NCI-H1092 (cell line): Measurements from ENCODE around the gene RNF212B.
"Not testable (repeated sequence)": the region's sequence is repeated elsewhere in the genome, so short reads cannot be mapped to it uniquely, and the experiment has no call there.

Experiments
- DNase-seq: peaks from one replicate; lab custom pipeline; 2025; lab: John Stamatoyannopoulos, UW

Gene RNF212B

DNA sequence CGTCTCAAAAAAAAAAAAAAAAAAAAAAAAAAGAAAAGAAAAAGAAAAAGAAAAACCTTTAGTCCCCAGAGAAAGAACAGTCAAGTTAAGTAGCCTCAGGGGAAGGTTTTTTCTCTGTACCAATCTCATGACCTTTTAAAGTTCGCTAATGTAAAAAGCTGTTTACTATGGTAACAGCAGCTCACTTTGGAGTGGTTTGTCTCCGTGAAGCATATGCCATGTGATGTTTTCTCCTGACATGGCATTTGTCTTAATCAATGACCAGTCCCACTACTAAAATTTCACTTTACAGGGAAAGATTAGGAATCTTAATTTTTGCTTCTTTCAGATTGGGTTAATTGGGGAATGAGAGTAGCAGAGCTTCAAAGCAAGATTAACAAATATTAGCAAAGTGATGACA lies 4.3 kb downstream of the RNF212B start:
- no peak for DNase-seq

DNA sequence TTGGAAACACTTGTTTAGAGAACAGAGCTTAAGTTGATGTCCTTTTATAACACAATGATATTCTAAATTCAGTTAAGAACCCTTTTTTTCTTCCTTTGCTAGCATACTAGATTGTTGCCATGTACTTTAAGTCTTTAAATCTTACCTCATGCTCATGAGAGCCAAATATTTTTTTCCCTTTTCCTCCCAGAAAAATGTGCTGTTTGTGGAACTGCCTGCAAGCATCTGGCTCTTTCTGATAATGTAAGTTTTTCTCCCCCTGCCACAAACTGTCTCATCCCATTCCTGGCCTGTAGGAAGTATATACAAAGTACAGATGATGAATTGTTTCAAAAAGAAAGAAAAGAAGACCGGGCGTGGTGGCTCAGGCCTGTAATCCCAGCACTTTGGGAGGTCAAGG lies 5.3 kb downstream of the RNF212B start:
- no peak for DNase-seq

- DNase-seq, result no peak
These were observed 7.5 kb downstream of the RNF212B start for GRCh38 chr14:23245282-23245681.

GRCh38 chr14:23248601-23249000 lies 10.9 kb downstream of the RNF212B start:
- no peak for DNase-seq

DNA sequence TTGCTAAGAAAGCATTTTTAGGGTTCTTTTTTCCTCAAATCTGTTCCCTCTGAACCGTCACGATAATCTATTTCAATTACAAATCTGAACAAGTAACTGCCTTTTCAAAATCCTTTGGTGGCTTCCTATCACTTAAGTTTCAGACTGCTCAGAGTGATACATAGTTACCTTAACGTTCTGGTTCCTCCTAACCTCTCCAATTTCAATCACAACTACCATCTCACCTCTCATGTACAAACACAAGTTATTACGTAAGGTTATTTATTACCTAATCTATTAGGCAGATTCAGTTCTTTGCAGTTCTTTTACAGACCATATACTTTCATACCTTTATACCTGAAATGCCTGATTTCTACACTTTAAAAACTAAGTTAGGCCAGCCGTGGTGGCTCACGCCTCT lies 12.1 kb downstream of the RNF212B start:
- DNase-seq, result no peak

DNA sequence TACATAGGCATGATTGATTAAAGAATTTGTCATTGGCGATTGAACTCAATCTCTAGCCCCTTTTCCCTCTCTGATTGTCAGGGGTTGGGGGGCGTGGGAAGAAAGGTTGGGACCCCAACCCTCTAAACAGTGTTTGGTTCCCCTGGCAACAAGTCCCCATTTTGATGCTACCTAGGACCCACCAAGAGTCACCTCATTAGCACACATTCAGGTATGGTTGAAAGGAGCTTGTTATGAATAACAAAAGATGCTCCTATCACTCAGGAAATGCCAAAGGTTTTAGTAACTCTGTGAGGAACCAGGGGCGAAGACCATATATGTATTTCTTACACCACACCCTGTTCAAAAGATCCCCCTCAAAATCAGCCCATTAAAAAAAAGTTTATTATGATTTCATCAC lies 14.3 kb downstream of the RNF212B start:
- no peak for DNase-seq

GRCh38 chr14:23252420-23253333 lies 14.9 kb downstream of the RNF212B start:
- DNase-seq, result no peak

DNA sequence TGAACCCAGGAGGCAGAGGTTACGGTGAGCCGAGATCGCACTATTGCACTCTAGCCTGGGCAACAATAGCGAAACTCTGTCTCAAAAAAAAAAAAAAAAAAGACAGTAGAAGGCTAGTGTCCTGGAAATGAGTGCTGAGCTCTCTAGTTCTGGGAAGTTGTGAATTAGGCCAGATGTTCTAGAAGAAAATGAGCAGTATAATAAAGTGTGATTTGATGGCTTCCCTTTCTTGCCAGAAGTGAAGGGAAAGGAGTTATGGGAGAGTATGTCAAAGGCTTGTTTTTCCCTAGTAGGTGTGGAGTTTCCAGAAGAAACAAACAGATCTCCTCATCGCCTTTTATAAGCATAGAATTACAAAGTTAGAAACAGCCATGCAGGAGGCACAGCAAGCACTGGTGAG lies 20.5 kb downstream of the RNF212B start:
- no peak for DNase-seq

- no peak for DNase-seq
These were observed 21.7 kb downstream of the RNF212B start for GRCh38 chr14:23259426-23259825.

- not testable (repeated sequence) for DNase-seq
These were observed 23.1 kb downstream of the RNF212B start for GRCh38 chr14:23260849-23261248.

DNA sequence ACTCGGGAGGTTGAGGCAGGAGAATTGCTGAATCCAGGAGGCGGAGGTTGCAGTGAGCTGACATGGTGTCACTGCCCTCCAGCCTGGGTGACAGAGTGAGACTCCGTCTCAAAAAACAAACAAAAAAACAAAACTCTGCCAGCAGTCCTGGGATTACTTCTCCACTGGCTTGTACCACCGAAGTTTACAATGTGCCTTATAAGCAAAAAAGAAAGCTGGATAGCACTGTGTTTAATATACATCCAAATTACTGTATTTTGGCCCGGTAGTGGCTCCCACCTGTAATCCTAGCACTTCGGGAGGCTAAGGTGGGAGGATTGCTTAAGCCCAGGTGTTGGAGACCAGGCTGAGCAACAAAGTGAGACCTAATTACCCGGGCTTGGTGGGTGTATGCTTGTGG lies 31.5 kb downstream of the RNF212B start:
- no peak for DNase-seq

DNA sequence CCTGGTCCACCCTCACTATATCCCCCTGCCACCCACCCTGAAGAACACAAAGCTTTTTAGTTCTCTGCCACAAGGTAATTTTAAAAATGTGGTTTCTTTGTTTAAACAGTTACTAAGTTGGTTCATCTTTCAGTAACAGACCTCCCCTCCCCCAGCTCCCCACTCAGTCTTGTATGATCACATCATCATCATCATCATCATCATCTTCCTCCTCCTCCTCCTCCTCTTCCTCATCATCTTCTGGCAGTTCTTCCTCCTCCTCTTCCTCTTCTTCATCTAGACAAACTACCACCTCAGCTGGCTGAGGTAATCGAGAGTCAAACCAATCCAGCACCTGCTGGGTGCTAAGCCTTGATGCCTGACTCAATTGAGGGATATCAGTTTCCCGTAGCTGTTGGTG lies 37.7 kb downstream of the RNF212B start:
- no peak for DNase-seq

DNA sequence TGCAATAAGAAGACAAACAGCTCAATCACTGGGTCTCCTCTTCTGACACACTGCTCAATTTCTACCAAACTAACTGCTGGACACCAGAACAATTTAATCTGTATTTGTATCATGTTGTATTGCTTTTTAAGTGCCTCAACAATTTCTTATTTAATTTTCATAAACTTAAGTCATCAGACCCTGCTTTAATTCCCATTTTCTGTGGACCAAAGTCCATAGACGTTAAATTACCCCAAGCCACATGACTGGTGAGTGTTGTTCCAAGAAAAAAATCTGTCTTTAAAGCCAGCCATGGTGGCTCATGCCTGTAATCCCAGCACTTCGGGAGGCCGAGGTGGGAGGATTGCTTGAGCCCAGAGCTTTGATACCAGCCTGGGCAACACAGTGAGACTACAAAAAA lies 39.5 kb downstream of the RNF212B start:
- DNase-seq, result no peak

- DNase-seq, result not testable (repeated sequence)
These were observed 40.2 kb downstream of the RNF212B start for GRCh38 chr14:23277928-23278327.

GRCh38 chr14:23281247-23281646 lies 43.5 kb downstream of the RNF212B start:
- no peak for DNase-seq

GRCh38 chr14:23284654-23285529 lies 47.2 kb downstream of the RNF212B start:
- DNase-seq, result no peak

GRCh38 chr14:23285530-23286019 lies 47.8 kb downstream of the RNF212B start:
- DNase-seq, result no peak

GRCh38 chr14:23286020-23286901 lies 48.5 kb downstream of the RNF212B start, which contains the start of gene HOMEZ:
Gene HOMEZ, minus strand, starts transcription at chr14:23286132. Its CDS starts 180 bp downstream, at chr14:23285952.
- peak; percentile 98 for DNase-seq

DNA sequence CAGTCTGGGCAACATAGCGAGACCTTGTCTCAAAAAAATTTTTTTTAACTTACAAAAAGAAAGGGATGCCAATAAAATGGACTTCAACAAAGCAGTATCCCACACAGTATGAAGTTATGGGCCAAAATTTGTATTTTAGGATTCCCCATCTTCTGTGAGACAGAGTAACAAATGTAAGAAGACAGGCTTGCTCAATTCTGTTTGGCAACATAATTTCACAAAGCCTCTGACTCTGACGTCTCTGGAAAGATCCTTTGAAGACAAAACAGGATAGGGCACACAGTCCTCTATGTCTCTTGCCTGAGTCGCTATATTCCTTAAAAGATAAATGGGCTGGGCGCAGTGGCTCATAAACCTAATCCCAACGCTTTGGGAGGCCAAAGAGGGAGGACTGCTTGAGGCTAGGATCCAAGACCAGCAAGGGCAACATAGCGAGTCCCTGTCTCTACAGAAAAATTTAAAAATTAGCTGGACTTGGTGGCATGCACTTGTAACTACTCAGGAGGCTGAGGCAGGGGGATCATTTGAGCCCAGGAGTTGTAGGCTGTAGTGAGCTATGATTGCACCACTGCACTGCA lies 49.3 kb downstream of the RNF212B start:
- no peak for DNase-seq

DNA sequence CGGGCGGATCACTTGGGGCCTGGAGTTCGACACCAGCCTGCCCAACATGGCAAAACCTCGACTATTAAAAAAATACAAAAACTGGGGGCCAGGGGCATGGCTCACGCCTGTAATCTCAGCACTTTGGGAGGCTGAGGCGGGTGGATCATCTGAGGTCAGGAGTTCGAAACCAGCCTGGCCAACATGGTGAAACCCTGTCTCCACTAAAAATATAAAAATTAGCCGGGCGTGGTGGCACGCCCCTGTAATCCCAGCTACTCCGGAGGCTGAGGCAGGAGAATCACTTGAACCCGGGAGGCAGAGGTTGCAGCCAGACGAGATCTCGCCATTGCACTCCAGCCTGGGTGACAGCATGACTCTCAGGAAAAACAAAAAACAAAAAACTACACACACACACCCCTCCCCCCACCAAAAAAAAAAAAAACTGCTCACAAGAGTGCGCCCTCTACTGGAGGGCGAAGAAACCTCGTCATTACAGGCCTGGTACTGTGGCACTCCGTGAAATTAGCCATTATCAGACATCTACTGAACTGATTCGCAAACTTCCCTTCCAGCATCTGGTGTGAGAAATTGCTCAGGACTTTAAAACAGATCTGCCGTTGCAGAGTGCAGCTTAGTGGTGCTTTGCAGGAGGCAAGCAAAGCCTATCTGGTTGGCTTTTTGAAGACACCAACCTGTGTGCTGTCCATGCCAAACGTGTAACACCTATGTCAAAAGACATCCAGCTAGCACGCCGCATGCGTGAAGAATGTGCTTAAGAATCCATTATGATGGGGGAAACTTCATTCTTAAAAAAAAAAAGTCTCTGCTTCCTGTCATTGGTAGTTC lies 57.2 kb downstream of the RNF212B start:
- DNase-seq, result peak; percentile 32
